GM12878 (cell line): Measurements from ENCODE around the gene SFXN1. TPM values are rescaled to one million over a fixed set of nuclear protein-coding genes. Genes with fewer than 3 reads are reported as not detected.

Source experiments
- ATAC-seq: fragments of 200-7000 bp; cut with Tn5 transposase; 3 replicates; pipeline ENCODE4 v1.9.1; 2020; ENCODE audit warnings: mild to moderate bottlenecking, moderate library complexity
- BruUV-seq: library from RNA; stranded (reverse); fragments of 400-500 nt; replicated peaks from 2 replicates; lab custom pipeline; 2021; lab: Mats Ljungman, UMichigan
- CTCF ChIA-PET: fragments of 300-600 bp; sonication (Branson Sonifier 250); formaldehyde crosslinking; extraction: SDS; loops from one replicate; lab custom pipeline; 2021; ENCODE audit warnings: inconsistent platforms; lab: Yijun Ruan, JAX
- POLR2A ChIA-PET: fragments of 350-600 bp; formaldehyde crosslinking; extraction: SDS; loops from one replicate; lab custom pipeline; 2021; ENCODE audit warnings: inconsistent platforms; lab: Charles Lee
- RAD21 ChIA-PET: fragments of 300-600 bp; sonication (Branson Sonifier 250); formaldehyde crosslinking; loops from one replicate; lab custom pipeline; 2023; ENCODE audit warnings: antibody characterized with exemption; ENCODE audit not compliant: unreplicated experiment; lab: Charles Lee
- SMC1A ChIA-PET: fragments of 300-600 bp; sonication (Branson Sonifier 250); formaldehyde crosslinking; loops from one replicate; lab custom pipeline; 2023; ENCODE audit not compliant: unreplicated experiment, uncharacterized antibody; lab: Charles Lee
- DNase-seq: peaks from one replicate; pipeline ENCODE4 v3.0.0-alpha.2; 2011; ENCODE audit warnings: low read depth, low spot score
- FAIRE-seq: peaks from 3 replicates; lab custom pipeline; 2011; peaks lifted over from hg19 to GRCh38; lab: Jason Lieb, UNC
- H2AFZ ChIP-seq: 2 replicates; pipeline ENCODE4 v1.6.0; 2011; ENCODE audit warnings: low read depth, low read length, control low read depth; ENCODE audit not compliant: control insufficient read depth
- H3K27ac ChIP-seq: 2 replicates; pipeline ENCODE4 v1.5.1; 2011; ENCODE audit warnings: control low read depth; ENCODE audit not compliant: control insufficient read depth, insufficient read depth
- H3K27me3 ChIP-seq, 2 experiments: replicated peaks in 1 of 2; 2 replicates each; pipeline versions ENCODE4 v1.6.0 to v1.6.1; 2011; ENCODE audit warnings: low read length in 1 of 2; ENCODE audit not compliant: control insufficient read depth in 2 of 2, insufficient read depth in 2 of 2
- H3K36me3 ChIP-seq, 2 experiments: 2 replicates each; pipeline ENCODE4 v1.5.1; 2011; ENCODE audit warnings: low read length in 1 of 2; ENCODE audit not compliant: control insufficient read depth in 2 of 2, insufficient read depth in 2 of 2
- H3K4me1 ChIP-seq: 2 replicates; pipeline ENCODE4 v1.6.1; 2011; ENCODE audit warnings: mild to moderate bottlenecking, low read length, moderate library complexity, mixed read lengths; ENCODE audit not compliant: control insufficient read depth, insufficient read depth
- H3K4me2 ChIP-seq: 2 replicates; pipeline ENCODE4 v1.6.0; 2011; ENCODE audit warnings: control low read depth; ENCODE audit not compliant: control insufficient read depth, insufficient read depth
- H3K4me3 ChIP-seq: fragments of 200-600 bp; sonication (generic); 2 replicates; pipeline ENCODE4 v1.5.1; 2016
- H3K79me2 ChIP-seq: 2 replicates; pipeline ENCODE4 v1.6.0; 2011; ENCODE audit warnings: low read length; ENCODE audit not compliant: control insufficient read depth, insufficient read depth
- H3K9ac ChIP-seq: 2 replicates; pipeline ENCODE4 v1.8.0; 2011; ENCODE audit warnings: low read length, control low read depth, mixed read lengths; ENCODE audit not compliant: control insufficient read depth, insufficient read depth
- H3K9me3 ChIP-seq: replicated peaks from 3 replicates; pipeline ENCODE4 v1.5.1; 2011; ENCODE audit warnings: mild to moderate bottlenecking, low read length; ENCODE audit not compliant: control insufficient read depth, insufficient read depth
- H4K20me1 ChIP-seq: 2 replicates; pipeline ENCODE4 v1.6.0; 2011; ENCODE audit not compliant: control insufficient read depth, insufficient read depth
- CBFB ChIP-seq: IDR thresholded peaks from 2 replicates; pipeline ENCODE4 v1.6.1; 2016; ENCODE audit warnings: antibody characterized with exemption, low read depth
- E4F1 ChIP-seq: fragments of 450-650 bp; IDR thresholded peaks from 2 replicates; pipeline ENCODE4 v1.6.1; 2018; ENCODE audit warnings: borderline replicate concordance, mild to moderate bottlenecking; ENCODE audit not compliant: partially characterized antibody
- NR2C1 ChIP-seq: fragments of 450-650 bp; IDR thresholded peaks from 2 replicates; pipeline ENCODE4 v1.6.1; 2017; ENCODE audit warnings: antibody characterized with exemption, mild to moderate bottlenecking, moderate library complexity
- PAX5 ChIP-seq: IDR thresholded peaks from 2 replicates; pipeline ENCODE4 v1.6.1; 2011; ENCODE audit warnings: low read depth, low read length, borderline replicate concordance
- PML ChIP-seq: IDR thresholded peaks from 2 replicates; pipeline ENCODE4 v1.6.1; 2012; ENCODE audit warnings: low read length, inconsistent platforms
- STAT3 ChIP-seq: IDR thresholded peaks from 2 replicates; pipeline ENCODE4 v1.6.1; 2011; ENCODE audit warnings: low read depth, low read length, improper control_type of control experiment
- TCF12 ChIP-seq: IDR thresholded peaks from 2 replicates; pipeline ENCODE4 v1.6.1; 2011; ENCODE audit warnings: low read depth, mild to moderate bottlenecking, low read length
- ZNF384 ChIP-seq: IDR thresholded peaks from 2 replicates; pipeline ENCODE4 v1.6.1; 2012; ENCODE audit warnings: low read depth, mild to moderate bottlenecking, low read length, improper control_type of control experiment, borderline replicate concordance
- WGBS: methylation state at CpG from one replicate; pipeline ENCODE4 v1.1.6; 2016; ENCODE audit warnings: low lambda C conversion rate; ENCODE audit not compliant: insufficient replicate concordance, insufficient coverage; ENCODE audit errors: missing lambda C conversion rate; 5-methylcytosine and 5-hydroxymethylcytosine counted together
- in situ Hi-C: fragments of 300-500 bp; cut with MboI; formaldehyde crosslinking; loops from 9 replicates; pipeline ENCODE4 v1.14.3; 2018; ENCODE audit warnings: mixed read lengths
- intact Hi-C: fragments of 100-400 bp; cut with micrococcal nuclease; formaldehyde crosslinking; loops from one replicate; pipeline ENCODE4 v1.14.2; 2022; ENCODE audit not compliant: unreplicated experiment
- polyA plus RNA-seq, 11 experiments: library from polyadenylated mRNA; depleted of rRNA in 4 of 11; unstranded in 6 of 11; stranded (reverse) in 5 of 11; fragments of >200 nt; fragmentation: Nextera tagmentation in 4 of 11; fragmentation: Illumina TruSeq in 1 of 11; extraction: Ambion mirVana in 4 of 11; extraction: Trizol in 1 of 11; gene quantifications; 1 replicate in 1 of 11; 2 replicates in 10 of 11; pipeline versions ENCODE4 v1.2.1 to v1.2.3, GENCODE V29; 2011 to 2016; ENCODE audit warnings: inconsistent platforms in 2 of 11, missing spikeins in 2 of 11, low read depth in 1 of 11
- total RNA-seq, 4 experiments: library from RNA; depleted of rRNA in 3 of 4; stranded (reverse); fragments of >200 nt in 3 of 4; fragmentation: Illumina TruSeq in 1 of 4; extraction: Trizol in 1 of 4; gene quantifications; 2 replicates each; pipeline versions ENCODE4 v1.2.1 to v1.2.3, GENCODE V29; 2013 to 2021
- TF ChIP-seq, protein P1 (sequence below): IDR thresholded peaks from 2 replicates; pipeline ENCODE4 v1.6.1; 2012; ENCODE audit warnings: low read depth, low read length, improper control_type of control experiment
- TF ChIP-seq, protein P2 (sequence below): fragments of 450-650 bp; IDR thresholded peaks from 2 replicates; pipeline ENCODE4 v1.6.1; 2017; ENCODE audit warnings: mild to moderate bottlenecking, moderate library complexity

SFXN1 gene
- total and polyA plus RNA-seq, 10 of the 15 experiments (the other 5 are each of a cell fraction or from before 2014, with no cell fraction given), result 18.0 to 248 (median 103) TPM

DNA sequence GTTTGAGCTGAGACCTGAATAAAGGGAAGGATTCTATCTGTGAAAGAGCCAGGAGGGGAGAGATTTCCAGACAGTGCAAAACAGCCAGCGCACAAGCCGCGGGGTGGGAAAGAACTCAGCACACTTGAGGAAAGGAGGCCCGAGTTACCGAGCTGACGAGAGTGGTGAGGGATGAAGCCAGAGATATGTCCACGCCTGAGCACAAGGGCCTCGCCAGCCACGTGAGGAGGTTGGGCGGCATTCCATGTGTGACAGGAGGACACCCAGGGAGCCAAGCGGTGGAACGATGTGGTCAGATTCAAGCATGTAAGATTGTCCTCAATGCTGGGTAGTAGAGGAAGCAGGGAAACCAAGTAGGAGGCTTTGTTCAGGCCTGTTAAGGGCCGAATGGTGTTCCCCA, 17.0 kb upstream of the SFXN1 start:
- 0 out of 2 replicates have a peak, but pooled peaks cover 2% of the 10 kb centered on the region for H3K4me1 ChIP-seq
- no TSS peak for BruUV-seq
- H3K27ac ChIP-seq, result no peak overlapping the region
- H3K36me3 ChIP-seq, result no peaks in the 10 kb centered on the region
- RAD21 ChIA-PET, result no interaction called here
- H2AFZ ChIP-seq, result no peak overlapping the region
- no peaks in the 10 kb centered on the region for H3K9me3 ChIP-seq
- intact Hi-C loops, result no loop called here
- POLR2A ChIA-PET, result no interaction called here
- CTCF ChIA-PET, result interaction anchor here (0.6 to 1.3 kb wide), 4 partner anchors 8 to 1534 kb away, joined by 3 to 4 read pairs (median 3); no protein-coding TSS in a partner anchor
- no peaks in the 10 kb centered on the region for H3K79me2 ChIP-seq
- SMC1A ChIA-PET, result interaction anchor here (0.6 kb wide), 1 partner anchor 36 kb away, joined by 3 read pairs; no protein-coding TSS in a partner anchor
- no peaks in the 10 kb centered on the region for H4K20me1 ChIP-seq
- H3K4me3 ChIP-seq, result no peak overlapping the region
- H3K9ac ChIP-seq, result no peak overlapping the region
- WGBS, result 76% methylated on average over 13 of the region's 13 CpGs
- ATAC-seq, result no peak
- no peak for TF ChIP-seq ZNF384
- TF ChIP-seq PML, result no peak
- TF ChIP-seq CBFB, result no peak
- no peak for TF ChIP-seq STAT3
- TF ChIP-seq, protein P1, sequence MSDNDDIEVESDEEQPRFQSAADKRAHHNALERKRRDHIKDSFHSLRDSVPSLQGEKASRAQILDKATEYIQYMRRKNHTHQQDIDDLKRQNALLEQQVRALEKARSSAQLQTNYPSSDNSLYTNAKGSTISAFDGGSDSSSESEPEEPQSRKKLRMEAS, result no peak
- no peak for TF ChIP-seq TCF12
- no peak for TF ChIP-seq NR2C1
- DNase-seq, result no peak
- H3K27me3 ChIP-seq, result no peaks in the 10 kb centered on the region; a peak in 2 of 4 replicates
- H3K4me2 ChIP-seq, result no peak overlapping the region
- FAIRE-seq, result no peak
- in situ Hi-C loops, result no loop called here

DNA sequence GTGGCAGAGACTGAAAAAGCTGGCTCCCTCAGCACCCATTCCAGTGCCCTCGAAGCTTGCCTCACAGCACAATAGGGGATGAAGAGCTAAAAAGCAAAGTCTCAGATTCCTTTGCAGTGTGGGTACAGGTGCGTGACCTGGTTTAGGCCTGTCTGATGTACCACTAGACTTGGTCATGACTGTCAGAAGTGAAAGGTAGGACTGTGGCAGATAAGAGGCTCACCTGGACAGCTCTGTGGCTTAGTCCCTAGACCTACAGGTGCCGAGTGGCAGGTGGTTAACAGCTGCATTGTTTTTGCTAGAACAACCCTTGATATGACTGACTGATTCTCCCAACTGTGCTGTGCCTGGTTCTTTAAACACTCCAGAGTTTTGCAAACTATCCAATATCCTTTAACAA, 14.7 kb upstream of the SFXN1 start:
- H3K9ac ChIP-seq, result no peak overlapping the region
- no TSS peak for BruUV-seq
- H3K36me3 ChIP-seq, result no peaks in the 10 kb centered on the region
- H3K79me2 ChIP-seq, result no peaks in the 10 kb centered on the region
- H2AFZ ChIP-seq, result no peak overlapping the region
- no peaks in the 10 kb centered on the region for H4K20me1 ChIP-seq
- H3K4me3 ChIP-seq, result no peak overlapping the region
- H3K4me1 ChIP-seq, result no peaks in the 10 kb centered on the region
- H3K27ac ChIP-seq, result no peak overlapping the region
- ChIA-PET SMC1A (interaction anchor here (1.1 kb wide), 1 partner anchor 17 kb away, joined by 3 read pairs; no protein-coding TSS in a partner anchor), POLR2A (interaction anchor here (0.5 kb wide), 1 partner anchor 12 kb away, joined by 3 read pairs; no protein-coding TSS in a partner anchor), RAD21 (no interaction called here), CTCF (interaction anchor here (0.7 to 2.4 kb wide), 7 partner anchors 17 to 512 kb away, joined by 3 to 11 read pairs (median 4); no protein-coding TSS in a partner anchor)
- H3K4me2 ChIP-seq, result no peak overlapping the region
- WGBS, result 4% methylated on average over 3 of the region's 3 CpGs
- no peak for FAIRE-seq
- no peak for DNase-seq
- in situ Hi-C loops, result no loop called here
- no peak for ATAC-seq
- intact Hi-C loops, result no loop called here
- no peaks in the 10 kb centered on the region; a peak in 2 of 4 replicates for H3K27me3 ChIP-seq
- no peaks in the 10 kb centered on the region for H3K9me3 ChIP-seq
- TF ChIP-seq E4F1 (no peak), PAX5 (no peak)
- TF ChIP-seq, protein P2, sequence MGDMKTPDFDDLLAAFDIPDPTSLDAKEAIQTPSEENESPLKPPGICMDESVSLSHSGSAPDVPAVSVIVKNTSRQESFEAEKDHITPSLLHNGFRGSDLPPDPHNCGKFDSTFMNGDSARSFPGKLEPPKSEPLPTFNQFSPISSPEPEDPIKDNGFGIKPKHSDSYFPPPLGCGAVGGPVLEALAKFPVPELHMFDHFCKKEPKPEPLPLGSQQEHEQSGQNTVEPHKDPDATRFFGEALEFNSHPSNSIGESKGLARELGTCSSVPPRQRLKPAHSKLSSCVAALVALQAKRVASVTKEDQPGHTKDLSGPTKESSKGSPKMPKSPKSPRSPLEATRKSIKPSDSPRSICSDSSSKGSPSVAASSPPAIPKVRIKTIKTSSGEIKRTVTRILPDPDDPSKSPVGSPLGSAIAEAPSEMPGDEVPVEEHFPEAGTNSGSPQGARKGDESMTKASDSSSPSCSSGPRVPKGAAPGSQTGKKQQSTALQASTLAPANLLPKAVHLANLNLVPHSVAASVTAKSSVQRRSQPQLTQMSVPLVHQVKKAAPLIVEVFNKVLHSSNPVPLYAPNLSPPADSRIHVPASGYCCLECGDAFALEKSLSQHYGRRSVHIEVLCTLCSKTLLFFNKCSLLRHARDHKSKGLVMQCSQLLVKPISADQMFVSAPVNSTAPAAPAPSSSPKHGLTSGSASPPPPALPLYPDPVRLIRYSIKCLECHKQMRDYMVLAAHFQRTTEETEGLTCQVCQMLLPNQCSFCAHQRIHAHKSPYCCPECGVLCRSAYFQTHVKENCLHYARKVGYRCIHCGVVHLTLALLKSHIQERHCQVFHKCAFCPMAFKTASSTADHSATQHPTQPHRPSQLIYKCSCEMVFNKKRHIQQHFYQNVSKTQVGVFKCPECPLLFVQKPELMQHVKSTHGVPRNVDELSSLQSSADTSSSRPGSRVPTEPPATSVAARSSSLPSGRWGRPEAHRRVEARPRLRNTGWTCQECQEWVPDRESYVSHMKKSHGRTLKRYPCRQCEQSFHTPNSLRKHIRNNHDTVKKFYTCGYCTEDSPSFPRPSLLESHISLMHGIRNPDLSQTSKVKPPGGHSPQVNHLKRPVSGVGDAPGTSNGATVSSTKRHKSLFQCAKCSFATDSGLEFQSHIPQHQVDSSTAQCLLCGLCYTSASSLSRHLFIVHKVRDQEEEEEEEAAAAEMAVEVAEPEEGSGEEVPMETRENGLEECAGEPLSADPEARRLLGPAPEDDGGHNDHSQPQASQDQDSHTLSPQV, result no peak
